Measurements from ENCODE around the gene MUC5AC. TPM values are rescaled to one million over a fixed set of nuclear protein-coding genes. Genes with fewer than 3 reads are reported as not detected.
A peak's percentile ranks its signal among the peaks of the same experiment; 100 is the strongest.

Gene MUC5AC
- total RNA-seq, 1 donor from 2014 or later: not detected

DNA sequence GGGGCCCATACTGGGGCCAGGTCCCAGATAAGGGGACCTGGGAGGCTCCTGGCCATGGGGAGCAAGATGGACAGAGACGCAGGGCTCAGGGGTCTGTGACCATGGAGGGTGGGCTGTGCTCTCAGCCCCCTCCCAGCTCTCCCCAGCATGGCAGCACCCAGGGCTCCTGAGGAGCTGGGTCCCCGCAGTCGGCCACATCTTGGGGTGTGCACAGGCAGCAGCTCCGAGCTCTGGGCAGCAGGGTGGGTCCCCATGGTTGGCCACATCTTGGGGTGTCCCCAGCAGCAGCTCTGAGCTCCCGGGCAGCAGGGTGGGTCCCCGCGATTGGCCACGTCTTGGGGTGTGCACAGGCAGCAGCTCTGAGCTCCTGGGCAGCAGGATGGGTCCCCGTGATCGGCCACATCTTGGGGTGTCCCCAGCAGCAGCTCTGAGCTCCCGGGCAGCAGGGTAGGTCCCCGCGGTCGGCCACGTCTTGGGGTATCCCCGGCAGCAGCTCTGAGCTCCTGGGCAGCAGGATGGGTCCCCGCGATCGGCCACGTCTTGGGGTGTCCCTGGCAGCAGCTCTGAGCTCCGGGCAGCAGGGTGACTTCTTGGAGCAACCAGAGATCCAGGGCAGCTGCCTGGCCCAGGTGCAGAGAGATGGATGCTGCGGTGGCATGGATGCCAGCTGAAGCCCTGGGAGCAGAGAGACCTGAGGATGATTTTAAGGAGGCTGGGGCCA, 46.8 kb downstream of the MUC5AC start:
- peaks cover 3% of the 10 kb centered on the region for H3K27me3 Mint-ChIP-seq (ENCODE audit: unreplicated experiment)
- H3K4me1 Mint-ChIP-seq (ENCODE audit: unreplicated experiment): no peaks in the 10 kb centered on the region
- no peak overlapping the region for H3K4me3 Mint-ChIP-seq (ENCODE audit: unreplicated experiment)
- H3K9me3 Mint-ChIP-seq (ENCODE audit: unreplicated experiment): no peaks in the 10 kb centered on the region
- peak; percentile 74 for DNase-seq (ENCODE audit: extremely low spot score, unreplicated experiment)
- no peak overlapping the region for H3K27ac Mint-ChIP-seq (ENCODE audit: unreplicated experiment)
- TF ChIP-seq, protein P1, sequence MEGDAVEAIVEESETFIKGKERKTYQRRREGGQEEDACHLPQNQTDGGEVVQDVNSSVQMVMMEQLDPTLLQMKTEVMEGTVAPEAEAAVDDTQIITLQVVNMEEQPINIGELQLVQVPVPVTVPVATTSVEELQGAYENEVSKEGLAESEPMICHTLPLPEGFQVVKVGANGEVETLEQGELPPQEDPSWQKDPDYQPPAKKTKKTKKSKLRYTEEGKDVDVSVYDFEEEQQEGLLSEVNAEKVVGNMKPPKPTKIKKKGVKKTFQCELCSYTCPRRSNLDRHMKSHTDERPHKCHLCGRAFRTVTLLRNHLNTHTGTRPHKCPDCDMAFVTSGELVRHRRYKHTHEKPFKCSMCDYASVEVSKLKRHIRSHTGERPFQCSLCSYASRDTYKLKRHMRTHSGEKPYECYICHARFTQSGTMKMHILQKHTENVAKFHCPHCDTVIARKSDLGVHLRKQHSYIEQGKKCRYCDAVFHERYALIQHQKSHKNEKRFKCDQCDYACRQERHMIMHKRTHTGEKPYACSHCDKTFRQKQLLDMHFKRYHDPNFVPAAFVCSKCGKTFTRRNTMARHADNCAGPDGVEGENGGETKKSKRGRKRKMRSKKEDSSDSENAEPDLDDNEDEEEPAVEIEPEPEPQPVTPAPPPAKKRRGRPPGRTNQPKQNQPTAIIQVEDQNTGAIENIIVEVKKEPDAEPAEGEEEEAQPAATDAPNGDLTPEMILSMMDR (IDR thresholded peaks at IDR 0.05): no peak
- no peaks in the 10 kb centered on the region for H3K36me3 Mint-ChIP-seq (ENCODE audit: unreplicated experiment)

DNA sequence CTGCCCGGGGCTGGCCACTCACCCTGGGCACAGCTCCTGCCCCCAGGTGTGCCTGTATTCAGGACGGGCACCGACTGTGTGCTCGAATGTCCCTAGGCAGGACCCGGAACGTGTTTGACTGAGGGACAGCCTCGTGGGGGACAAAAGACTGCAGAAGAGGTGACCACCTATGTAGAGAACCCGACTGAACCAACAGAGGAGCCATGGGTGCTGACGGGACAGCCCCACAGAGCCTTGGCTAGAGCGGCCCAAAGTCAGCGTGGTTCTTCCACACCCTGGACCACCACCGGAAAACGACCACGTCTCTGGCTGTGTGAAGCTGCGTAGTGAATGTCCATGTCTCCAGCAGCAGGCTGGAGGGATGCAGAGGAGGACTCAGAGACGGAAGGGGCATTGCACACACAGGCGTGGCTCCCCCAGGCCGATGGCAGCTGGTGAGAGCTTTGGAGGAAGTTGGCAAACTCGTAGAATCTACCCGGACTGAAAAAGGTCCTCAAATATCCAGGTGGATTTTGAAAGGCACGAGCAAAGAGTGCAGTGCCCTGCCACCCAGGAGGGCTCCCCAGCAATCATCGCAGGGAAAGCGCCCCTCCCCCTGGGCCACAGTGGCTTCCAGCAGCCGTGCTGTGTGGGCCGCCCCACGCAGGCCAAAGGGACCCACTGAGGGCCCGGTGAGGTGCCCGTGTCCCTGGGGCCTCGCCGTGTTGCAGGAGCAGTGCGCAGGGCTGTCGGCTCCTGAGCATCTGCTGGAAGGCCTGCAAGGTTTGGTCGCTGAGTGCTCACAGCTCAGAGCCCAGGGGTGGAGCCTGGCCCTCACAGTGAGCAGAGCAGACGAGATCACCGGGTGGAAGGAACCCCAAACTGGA, 47.6 kb downstream of the MUC5AC start:
- H3K9me3 Mint-ChIP-seq (ENCODE audit: unreplicated experiment): peaks cover 7% of the 10 kb centered on the region
- no peak overlapping the region for H3K4me3 Mint-ChIP-seq (ENCODE audit: unreplicated experiment)
- TF ChIP-seq, protein P1 (IDR thresholded peaks at IDR 0.05): no peak
- H3K27ac Mint-ChIP-seq (ENCODE audit: unreplicated experiment): no peak overlapping the region
- H3K36me3 Mint-ChIP-seq (ENCODE audit: unreplicated experiment): no peaks in the 10 kb centered on the region
- peak; percentile 83 for DNase-seq (ENCODE audit: extremely low spot score, unreplicated experiment)
- peaks cover 7% of the 10 kb centered on the region for H3K27me3 Mint-ChIP-seq (ENCODE audit: unreplicated experiment)
- no peaks in the 10 kb centered on the region for H3K4me1 Mint-ChIP-seq (ENCODE audit: unreplicated experiment)

DNA sequence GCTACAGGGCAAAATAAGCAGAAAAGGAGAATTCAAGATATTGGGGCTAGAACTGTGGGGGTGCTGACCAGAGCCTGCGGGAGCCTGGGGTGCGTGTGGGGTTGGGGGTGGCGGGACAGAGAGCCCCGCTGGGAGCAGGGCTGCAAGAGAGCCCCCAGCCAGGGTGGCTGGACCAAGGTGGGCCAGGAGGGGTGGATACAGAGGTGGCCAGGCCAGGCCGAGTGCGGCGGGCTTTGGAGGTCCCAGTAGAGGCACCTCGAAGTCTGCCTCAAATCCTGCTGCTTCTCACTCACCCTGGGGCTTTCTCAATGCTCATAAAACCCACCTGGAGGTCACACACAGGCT, 48.2 kb downstream of the MUC5AC start:
- Mint-ChIP-seq H3K9me3 (ENCODE audit: unreplicated experiment) (peaks cover 10% of the 10 kb centered on the region), H3K4me3 (ENCODE audit: unreplicated experiment) (no peak overlapping the region), H3K36me3 (ENCODE audit: unreplicated experiment) (no peaks in the 10 kb centered on the region), H3K27ac (ENCODE audit: unreplicated experiment) (no peak overlapping the region), H3K27me3 (ENCODE audit: unreplicated experiment) (peaks cover 10% of the 10 kb centered on the region), H3K4me1 (ENCODE audit: unreplicated experiment) (no peaks in the 10 kb centered on the region)
- TF ChIP-seq, protein P1 (IDR thresholded peaks at IDR 0.05): no peak
- DNase-seq (ENCODE audit: extremely low spot score, unreplicated experiment): peak; percentile 78

DNA sequence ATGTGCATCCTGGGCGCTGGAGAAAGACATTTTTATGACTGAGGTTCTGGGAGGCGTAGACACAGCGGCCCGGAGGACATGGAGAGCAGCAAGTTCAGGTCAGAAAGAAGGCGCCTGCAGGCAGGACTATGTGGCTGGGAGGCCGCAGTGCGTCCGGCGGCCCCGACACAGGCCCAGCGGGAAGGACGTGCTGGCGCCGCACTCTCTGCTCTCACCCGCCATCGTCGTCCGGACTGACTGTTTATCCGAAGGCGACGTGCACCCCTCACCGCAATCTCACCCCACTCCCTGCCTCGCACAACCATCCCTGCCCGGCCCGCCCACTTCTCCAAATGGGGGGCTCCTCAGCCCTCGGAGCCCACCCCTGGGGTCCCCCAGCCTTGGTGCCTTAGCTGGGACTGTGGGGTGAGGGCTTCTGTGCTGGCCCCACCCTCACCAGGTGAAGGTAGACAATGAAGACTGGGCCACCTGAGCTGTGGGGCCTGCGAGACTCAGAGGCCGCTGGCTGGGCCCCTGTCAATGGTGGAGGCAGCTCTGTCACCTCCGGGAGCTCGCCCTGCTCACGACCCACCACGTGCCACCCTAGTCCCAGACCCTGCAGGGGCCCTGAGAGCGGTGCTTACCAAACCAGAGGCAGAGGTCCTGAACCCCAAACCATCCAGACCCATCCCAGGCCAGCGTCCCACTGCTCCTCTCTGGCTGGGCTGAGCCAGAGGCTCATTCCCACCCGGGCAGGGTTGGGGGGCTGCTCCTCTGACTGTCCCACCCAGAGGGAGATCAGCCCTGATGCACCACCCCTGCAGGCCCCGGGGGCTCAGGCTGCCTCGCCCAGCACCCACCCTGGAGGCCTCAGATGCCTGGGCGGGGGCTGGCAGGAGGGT, 48.9 kb downstream of the MUC5AC start:
- Mint-ChIP-seq H3K4me3 (ENCODE audit: unreplicated experiment) (no peak overlapping the region), H3K9me3 (ENCODE audit: unreplicated experiment) (peaks cover 17% of the 10 kb centered on the region), H3K36me3 (ENCODE audit: unreplicated experiment) (peaks cover 3% of the 10 kb centered on the region), H3K27me3 (ENCODE audit: unreplicated experiment) (peaks cover 17% of the 10 kb centered on the region), H3K27ac (ENCODE audit: unreplicated experiment) (no peak overlapping the region), H3K4me1 (ENCODE audit: unreplicated experiment) (no peaks in the 10 kb centered on the region)
- DNase-seq (ENCODE audit: extremely low spot score, unreplicated experiment): peak; percentile 82
- TF ChIP-seq, protein P1 (IDR thresholded peaks at IDR 0.05): no peak
